HG02981 (cell line): ENCODE measurements around the gene FOXF1.

Experiments
- ATAC-seq: cut with Tn5 transposase; IDR thresholded peaks from one replicate; pipeline ENCODE4 v1.9.1; 2021; ENCODE audit warnings: mild to moderate bottlenecking, moderate library complexity; ENCODE audit not compliant: unreplicated experiment

FOXF1 gene

DNA sequence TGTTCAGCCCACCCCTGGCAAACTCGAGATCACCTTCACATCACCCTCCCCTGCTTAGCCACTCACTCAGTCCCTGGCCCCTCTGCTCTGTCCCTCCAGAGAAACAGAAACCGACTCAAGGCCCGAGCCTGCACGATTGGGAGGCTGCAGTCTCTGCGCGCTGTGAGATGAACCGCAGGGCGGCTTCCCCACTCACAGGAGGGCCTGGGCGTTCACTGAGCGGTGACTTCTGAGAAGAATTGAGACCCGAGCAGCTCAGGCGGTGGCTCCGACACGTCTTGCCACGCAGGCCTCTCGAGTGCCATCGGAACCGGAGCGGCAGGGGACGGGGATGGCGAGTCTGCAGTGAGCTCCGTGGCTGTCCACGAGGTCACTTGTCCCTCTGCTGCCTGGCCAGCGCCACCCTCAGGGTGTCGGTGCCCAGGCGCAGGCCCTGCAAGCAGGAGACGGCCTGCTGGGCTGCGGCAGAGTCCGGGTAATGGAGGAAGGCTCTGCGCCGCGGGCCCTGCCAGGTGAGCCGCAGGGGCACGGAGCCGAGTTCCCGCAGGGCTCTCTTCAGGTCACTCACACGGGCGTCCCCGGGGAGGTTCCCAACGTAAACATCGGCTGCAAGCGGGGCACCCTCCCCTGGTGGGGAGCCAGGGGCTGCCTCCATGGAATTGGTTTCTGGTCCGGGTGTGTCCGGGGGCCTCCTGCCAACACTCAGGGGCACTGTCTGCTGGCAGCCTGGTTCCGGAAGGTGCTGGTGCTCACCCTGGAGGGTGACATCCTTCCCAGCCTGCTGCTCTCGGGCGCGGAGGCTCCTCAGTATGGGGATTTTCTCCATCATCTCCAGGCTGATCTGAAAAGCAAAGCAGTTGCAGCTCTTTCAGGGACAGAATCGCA lies 21.6 kb downstream of the FOXF1 start:
- no peak for ATAC-seq

- no peak for ATAC-seq
Measured at GRCh38 chr16:86532526-86532815, 22.1 kb downstream of the FOXF1 start.

DNA sequence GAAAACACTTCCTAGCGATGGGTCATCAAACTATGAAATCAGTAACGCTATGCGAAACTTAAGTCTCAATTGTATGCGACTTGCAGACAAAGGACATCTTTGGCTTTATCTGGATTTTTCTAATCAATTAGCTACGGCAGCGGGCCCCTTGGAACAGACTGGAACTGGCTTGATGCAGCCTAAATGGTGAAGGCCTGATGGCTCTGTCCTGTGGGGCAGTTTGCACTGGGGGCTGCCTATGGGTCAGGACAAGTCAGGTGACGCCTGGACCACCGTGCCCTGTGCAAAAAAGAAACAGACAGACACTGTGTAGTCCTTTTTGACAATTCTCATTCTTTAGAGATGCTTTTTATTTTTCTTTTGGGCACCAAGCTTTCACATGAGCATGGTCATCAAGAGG lies 22.7 kb downstream of the FOXF1 start:
- no peak for ATAC-seq

- ATAC-seq, result no peak
Measured at GRCh38 chr16:86533767-86534351, 23.5 kb downstream of the FOXF1 start.

DNA sequence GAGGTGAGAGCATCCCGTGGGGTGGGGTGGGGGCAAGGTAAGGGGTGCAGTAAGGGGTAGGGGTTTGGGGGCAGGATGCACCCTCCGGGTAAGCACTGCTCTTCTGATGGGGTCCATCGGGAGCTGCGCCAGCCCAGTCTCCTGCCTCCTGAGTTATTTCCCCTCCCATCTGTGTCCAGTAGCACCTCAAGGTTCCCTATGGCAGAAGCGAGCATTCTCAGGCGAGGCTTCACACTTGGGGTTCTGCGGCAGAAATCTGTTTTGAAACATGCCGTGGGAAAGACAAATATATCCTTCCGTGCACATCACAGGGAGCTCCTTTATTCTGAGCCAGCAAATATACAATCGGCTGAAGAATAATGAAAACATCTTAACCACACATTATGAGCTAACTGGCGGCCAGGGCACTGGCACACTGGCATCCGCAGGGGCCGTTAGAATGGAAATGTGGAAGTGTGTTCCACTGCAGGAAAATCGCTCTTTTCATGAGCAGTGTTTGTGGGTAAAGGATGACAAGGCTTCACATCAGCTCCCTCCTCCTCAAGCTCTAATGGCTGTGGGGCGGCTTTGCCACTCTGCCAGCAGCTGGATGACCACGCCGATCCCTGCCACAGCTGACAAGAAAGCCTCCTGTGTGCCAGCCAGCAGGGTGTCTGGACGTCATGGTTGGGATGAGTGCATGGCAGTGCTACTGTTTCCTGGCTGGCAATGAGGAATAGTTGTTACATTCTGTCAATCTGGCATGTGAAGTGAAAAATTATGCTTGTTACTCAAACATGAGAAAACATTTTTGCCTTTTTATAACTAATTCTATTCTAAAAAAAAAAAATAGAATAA lies 24.7 kb downstream of the FOXF1 start:
- no peak for ATAC-seq

- no peak for ATAC-seq
Measured at GRCh38 chr16:86536621-86537020, 26.3 kb downstream of the FOXF1 start.

DNA sequence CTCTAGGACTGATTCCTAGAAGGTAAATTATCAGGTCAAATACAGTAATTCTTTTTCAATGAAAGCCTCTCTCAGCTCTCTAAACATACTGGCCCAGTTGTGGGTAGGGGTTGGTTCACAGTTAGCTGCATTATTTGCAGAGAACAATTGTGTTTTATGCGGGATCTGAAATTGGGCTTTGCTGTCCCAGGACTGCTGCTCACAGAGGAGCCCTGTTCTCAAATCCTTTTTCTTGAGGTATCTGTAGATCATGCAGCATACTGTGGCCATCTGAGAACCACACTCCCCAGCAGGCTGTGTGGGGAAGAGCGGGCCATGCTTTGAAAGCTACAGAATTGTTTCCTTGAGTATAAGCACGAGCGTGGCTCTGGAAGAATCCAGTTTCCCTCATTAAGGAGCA lies 27.2 kb downstream of the FOXF1 start:
- ATAC-seq, result no peak

DNA sequence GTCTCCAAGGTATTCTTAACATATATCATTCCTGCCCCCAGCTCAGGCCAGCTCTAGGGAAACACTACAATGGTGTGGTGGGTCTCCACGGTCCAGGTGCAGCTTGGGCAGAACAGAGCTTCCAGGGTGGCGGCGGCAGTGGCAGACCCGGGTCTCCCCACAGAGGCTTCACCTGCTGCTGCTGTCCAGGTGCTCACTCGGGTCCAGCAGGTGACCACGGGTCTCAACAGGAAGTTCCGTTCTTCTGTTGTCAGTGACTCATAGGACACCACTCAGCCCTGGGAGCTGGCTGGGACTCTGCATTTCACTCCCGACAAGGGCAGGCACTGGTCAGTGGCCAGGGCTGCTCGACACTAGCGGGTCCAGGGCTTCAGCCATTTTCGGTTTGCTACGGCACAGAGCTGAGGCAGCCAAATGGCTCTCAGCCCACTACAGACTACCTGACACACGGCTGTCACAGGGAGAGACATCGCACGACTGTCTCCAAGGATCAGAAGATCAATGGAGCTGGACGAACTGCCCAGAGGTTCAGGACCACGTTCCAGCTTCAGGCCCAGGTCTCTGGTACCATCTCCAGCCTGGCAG lies 28.0 kb downstream of the FOXF1 start:
- ATAC-seq, result no peak

GRCh38 chr16:86540894-86541293 lies 30.6 kb downstream of the FOXF1 start:
- no peak for ATAC-seq

GRCh38 chr16:86541560-86541959 lies 31.2 kb downstream of the FOXF1 start:
- ATAC-seq, result no peak

- no peak for ATAC-seq
Measured at GRCh38 chr16:86542756-86543750, 32.7 kb downstream of the FOXF1 start.

DNA sequence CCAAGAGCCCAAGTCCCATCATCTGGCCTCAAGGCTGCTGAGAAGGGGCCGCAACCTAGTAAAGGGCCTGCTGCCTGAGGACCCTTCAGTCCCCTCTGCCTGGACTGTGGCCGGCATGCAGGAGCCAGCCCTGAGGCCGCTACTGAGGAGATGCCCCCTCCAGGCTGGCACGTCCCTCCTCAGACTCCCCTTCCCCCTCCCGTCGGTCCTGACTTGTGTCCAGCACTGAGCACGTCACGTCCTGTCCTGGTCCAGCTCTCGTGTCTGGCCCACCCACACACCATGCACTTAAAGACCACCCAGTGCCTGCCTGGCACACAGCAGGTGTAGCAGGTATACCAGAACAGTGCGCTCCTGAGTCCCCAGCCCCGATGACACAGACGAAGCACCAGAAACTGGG lies 35.2 kb downstream of the FOXF1 start:
- ATAC-seq, result no peak

DNA sequence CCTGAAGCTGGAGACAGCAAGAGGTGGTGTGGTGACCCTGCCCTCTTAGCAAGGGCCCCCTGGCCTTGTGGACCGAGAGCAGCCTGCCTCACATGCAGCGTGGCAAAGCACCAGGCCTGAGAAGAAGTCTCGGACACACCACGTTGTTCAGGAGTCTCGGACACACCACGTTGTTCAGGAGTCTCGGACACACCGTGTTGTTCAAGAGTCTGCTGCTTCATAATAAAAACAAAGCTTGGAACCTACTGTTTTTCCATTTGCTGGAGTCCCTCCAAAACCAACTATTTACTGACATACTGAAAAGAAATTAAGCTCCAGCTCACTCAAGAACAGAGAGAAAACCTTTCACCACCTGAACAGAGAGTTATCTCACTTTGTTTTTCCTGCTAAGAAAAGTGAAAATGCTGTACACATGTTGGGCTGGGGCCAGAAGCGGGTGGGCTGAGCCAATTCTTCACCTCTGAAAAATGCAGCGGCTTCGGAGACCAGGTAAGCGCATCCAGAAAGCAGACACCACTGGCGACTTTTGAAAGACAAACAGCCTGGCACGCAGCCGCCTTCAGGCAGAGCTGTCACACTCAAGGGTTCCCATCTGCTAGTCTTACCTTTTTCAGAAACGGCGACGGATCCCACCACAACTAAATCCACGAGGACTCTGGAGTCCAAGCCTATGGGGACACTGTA lies 35.8 kb downstream of the FOXF1 start:
- ATAC-seq, result no peak

- ATAC-seq, result no peak
Measured at GRCh38 chr16:86546638-86547013, 36.3 kb downstream of the FOXF1 start.

GRCh38 chr16:86547286-86547685 lies 37.0 kb downstream of the FOXF1 start:
- no peak for ATAC-seq

- no peak for ATAC-seq
Measured at GRCh38 chr16:86549076-86549892, 39.0 kb downstream of the FOXF1 start.

DNA sequence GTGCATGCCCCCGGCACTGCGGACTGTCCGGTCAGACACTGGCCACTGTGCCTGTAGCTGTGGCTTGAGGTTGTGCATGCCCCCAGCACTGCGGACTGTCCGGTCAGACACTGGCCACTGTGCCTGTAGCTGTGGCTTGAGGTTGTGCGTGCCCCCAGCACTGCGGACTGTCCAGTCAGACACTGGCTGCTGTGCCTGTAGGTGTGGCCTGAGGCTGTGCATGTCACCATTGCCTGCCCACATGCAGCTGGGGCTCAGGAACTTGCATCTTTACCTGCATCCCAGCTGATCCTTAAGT lies 39.5 kb downstream of the FOXF1 start:
- ATAC-seq, result no peak

- no peak for ATAC-seq
Measured at GRCh38 chr16:86550281-86550680, 40.0 kb downstream of the FOXF1 start.

DNA sequence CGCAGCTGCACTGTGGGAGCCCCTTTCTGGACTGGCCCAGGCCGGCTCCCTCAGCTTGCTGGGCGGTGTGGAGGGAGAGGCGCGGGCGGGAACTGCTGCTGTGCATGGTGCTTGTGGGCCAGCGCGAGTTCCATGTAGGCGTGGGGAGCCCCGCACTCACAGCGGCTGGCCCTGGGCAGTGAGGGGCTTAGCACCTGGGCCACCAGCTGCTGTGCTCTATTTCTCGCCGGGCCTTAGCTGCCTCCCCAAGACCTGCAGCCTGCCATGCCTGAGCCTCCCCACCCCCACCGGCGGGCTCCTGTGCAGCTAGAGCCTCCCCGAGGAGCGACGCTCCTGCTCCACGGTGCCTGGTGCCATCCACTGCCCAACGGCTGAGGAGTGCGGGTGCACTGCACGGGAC lies 43.0 kb downstream of the FOXF1 start:
- ATAC-seq, result no peak
